NCI-H1930 (cell line): ENCODE results near the gene ATP8A2.

ENCODE experiments used
- DNase-seq, 2 experiments: peaks; one replicate each; lab custom pipeline; 2025; lab: John Stamatoyannopoulos, UW

Gene ATP8A2

GRCh38 chr13:25859528-25859927 is 487.8 kb downstream of the ATP8A2 start:
- DNase-seq, result no peak

GRCh38 chr13:25860265-25860664 is 488.5 kb downstream of the ATP8A2 start:
- DNase-seq, result no peak

DNA sequence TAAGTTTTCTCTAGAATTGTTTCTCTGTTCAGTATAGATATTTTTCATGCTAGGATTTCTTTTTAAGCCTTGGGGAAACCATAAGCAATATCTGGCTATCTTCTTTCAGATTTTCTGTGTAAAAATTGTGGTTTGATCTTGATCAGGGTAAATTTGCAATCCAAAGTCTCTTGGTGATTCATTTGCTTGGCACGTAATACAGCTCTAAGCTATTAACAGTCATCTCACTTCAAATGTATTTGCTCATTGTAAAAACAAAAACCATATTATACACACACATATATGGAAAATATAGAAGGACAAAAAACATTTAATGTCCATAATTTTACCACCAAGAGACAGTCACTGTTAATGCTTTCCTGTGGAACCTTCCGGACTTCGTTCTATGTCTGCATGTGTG is 489.1 kb downstream of the ATP8A2 start:
- DNase-seq, result no peak

- DNase-seq, result no peak
These were observed 490.4 kb downstream of the ATP8A2 start for GRCh38 chr13:25862156-25862555.

GRCh38 chr13:25864116-25864515 is 492.3 kb downstream of the ATP8A2 start:
- DNase-seq, result no peak

- no peak for DNase-seq
These were observed 493.2 kb downstream of the ATP8A2 start for GRCh38 chr13:25864936-25865335.

- DNase-seq, result no peak
These were observed 493.6 kb downstream of the ATP8A2 start for GRCh38 chr13:25865391-25865790.

- peak in 1 of 2 experiments; percentile 16 for DNase-seq
These were observed 495.3 kb downstream of the ATP8A2 start for GRCh38 chr13:25867038-25867437.

GRCh38 chr13:25868490-25868889 is 496.7 kb downstream of the ATP8A2 start:
- DNase-seq, result no peak

DNA sequence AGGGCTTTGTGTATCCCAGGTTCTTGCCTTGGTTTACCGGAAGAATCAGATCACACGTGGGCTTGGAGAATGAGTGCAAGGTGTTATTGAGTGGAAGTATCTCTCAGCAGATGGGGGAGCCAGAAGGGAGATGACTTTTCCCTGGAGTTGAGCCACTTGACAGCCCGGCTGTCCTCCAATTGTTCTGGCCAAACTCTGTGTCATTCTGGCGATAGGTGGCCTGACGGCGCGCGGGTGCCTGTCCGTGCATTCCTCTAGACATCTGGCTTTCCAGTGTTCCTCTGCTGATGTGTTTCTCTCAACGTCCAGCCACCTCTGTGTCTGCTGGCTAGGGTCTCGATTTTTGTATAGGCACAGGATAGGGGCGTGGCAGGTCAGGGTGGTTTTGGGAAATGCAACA is 498.2 kb downstream of the ATP8A2 start:
- no peak for DNase-seq

DNA sequence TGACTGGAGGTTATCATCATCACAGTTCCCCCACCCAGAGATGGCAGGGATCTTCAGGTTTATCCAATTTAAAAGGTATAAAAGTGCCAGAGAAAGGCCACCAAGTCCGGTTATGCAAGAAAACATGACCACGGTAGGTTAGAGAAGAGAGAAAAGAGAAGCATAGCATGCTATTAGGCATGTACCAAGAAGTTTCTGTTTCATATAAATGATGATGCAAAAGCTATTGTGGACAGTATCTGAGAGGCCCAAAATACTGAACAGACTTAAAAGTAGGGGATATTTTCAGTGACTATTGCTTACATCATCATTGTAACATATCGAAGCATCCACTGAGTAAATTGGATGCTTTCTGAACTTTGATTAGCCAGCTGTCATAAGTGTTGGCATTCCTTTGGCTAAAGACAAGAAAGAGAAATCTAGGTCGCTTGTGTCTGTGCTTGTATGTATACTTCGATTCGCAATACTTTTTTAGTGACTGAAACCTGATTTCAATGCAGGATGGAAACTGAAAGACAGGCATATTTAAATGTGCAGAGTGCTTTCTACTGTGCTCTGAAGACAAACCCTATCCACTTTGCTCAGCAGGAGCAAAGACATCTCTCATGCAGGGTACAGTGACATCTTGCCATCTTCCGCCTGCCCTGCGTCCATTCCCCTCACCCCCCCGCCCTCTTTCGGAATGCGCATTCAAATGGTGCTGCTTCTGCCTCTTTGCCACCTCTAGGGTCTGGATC is 499.8 kb downstream of the ATP8A2 start:
- DNase-seq, result no peak

GRCh38 chr13:25872481-25873241 is 500.9 kb downstream of the ATP8A2 start:
- DNase-seq, result no peak

GRCh38 chr13:25873242-25873612 is 501.5 kb downstream of the ATP8A2 start:
- no peak for DNase-seq

- DNase-seq, result no peak
These were observed 502.4 kb downstream of the ATP8A2 start for GRCh38 chr13:25874064-25874737.

DNA sequence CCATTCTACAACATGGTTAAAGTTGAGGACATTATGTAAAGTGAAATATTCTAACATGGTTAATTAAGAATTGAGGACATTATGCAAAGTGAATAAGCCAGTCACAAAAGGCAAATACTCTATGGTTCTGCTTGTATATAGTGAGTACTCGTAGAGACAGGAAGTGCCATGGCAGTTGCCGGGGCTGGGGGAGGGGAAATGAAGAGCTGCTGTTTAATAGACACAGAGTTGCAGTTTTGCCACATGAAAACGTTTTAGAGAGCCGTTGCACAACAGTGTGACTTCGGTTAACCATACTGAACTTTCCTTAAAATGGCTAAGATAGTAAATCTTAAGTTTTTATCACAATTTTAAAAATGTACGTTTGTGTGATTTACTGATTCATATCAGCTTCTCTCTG is 503.1 kb downstream of the ATP8A2 start:
- DNase-seq, result no peak

GRCh38 chr13:25876247-25876646 is 504.5 kb downstream of the ATP8A2 start:
- DNase-seq, result no peak

GRCh38 chr13:25879466-25879865 is 507.7 kb downstream of the ATP8A2 start:
- no peak for DNase-seq

GRCh38 chr13:25881136-25881926 is 509.6 kb downstream of the ATP8A2 start:
- DNase-seq, result no peak

DNA sequence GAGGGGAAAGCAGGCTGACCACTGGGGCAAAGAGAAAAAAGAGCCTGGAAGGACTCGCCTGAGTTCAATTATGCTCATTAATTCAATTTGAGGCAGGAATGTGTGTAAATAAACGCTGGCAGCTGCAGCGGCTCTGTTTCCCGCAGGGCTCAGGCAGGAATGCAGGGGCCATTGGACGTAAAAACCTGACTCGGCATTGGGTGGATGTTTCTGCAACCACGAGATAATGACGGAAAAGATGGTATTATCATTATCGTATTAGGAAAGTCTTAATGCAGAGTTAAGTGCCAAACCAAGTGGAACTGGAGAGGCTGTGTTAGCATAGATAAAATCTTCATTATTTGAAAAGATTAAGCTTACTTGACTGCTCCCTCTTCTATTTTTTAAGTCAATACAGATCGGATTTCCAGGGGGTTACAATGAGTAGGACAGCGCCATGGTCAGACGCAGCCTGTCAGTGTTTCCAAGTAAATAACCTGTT is 510.2 kb downstream of the ATP8A2 start:
- DNase-seq, result peak; percentile 70

- DNase-seq, result peak in 1 of 2 experiments; percentile 8
These were observed 510.9 kb downstream of the ATP8A2 start for GRCh38 chr13:25882466-25883357.

- no peak for DNase-seq
These were observed 513.6 kb downstream of the ATP8A2 start for GRCh38 chr13:25885418-25885817.
